Fibroblast of the aortic adventitia (primary cell): ENCODE data around the gene UCHL5. TPM values are rescaled to one million over a fixed set of nuclear protein-coding genes. Genes with fewer than 3 reads are reported as not detected.
"Not testable (repeated sequence)": the region's sequence is repeated elsewhere in the genome, so short reads cannot be mapped to it uniquely, and the experiment has no call there.

Experiments used
- DNase-seq: peaks from one replicate; pipeline ENCODE4 v3.0.0-alpha.2; 2010; ENCODE audit warnings: low read depth
- H3K4me3 ChIP-seq: 2 replicates; pipeline ENCODE4 v1.5.1; 2011; ENCODE audit warnings: low read depth, mild to moderate bottlenecking, control low read depth, low read length, moderate library complexity
- total RNA-seq: library from RNA; depleted of rRNA; stranded (reverse); fragments of >200 nt; gene quantifications from 2 replicates; pipeline ENCODE4 v1.2.3, GENCODE V29; 2012; ENCODE audit warnings: low replicate concordance
- TF ChIP-seq, protein P1 (sequence below): IDR thresholded peaks from 2 replicates; pipeline ENCODE4 v1.5.1; 2011; ENCODE audit warnings: mild to moderate bottlenecking, low read length, control low read depth, inconsistent platforms; ENCODE audit not compliant: insufficient read depth

The UCHL5 gene
- total RNA-seq, 1 donor, result 35.6 TPM

DNA sequence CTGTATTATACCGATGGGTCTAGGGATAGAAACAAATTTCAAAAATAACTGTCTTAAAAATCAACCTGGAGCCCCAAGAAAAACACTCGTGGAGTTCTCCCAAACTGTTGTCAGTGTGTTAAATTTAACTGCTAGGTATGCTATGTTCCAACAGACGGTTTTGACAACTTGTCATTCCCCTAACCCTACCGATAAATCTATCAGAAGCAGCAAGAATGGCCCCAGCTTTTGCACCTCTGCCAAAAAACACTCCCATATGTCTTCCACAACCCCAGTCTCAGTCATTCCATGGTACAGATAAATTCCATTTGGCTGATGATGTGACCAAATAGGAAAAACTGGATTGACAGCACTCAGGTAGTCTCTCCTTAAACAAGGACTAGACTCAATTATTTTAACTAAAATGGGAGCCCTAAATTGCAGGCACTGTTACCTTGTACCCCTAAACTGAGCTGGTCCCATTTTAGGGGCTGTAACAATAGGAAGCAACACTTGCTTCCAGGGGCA, 4.9 kb downstream of the UCHL5 start:
- TF ChIP-seq, protein P1, sequence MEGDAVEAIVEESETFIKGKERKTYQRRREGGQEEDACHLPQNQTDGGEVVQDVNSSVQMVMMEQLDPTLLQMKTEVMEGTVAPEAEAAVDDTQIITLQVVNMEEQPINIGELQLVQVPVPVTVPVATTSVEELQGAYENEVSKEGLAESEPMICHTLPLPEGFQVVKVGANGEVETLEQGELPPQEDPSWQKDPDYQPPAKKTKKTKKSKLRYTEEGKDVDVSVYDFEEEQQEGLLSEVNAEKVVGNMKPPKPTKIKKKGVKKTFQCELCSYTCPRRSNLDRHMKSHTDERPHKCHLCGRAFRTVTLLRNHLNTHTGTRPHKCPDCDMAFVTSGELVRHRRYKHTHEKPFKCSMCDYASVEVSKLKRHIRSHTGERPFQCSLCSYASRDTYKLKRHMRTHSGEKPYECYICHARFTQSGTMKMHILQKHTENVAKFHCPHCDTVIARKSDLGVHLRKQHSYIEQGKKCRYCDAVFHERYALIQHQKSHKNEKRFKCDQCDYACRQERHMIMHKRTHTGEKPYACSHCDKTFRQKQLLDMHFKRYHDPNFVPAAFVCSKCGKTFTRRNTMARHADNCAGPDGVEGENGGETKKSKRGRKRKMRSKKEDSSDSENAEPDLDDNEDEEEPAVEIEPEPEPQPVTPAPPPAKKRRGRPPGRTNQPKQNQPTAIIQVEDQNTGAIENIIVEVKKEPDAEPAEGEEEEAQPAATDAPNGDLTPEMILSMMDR, result no peak
- H3K4me3 ChIP-seq, result no peak overlapping the region
- DNase-seq, result no peak

DNA sequence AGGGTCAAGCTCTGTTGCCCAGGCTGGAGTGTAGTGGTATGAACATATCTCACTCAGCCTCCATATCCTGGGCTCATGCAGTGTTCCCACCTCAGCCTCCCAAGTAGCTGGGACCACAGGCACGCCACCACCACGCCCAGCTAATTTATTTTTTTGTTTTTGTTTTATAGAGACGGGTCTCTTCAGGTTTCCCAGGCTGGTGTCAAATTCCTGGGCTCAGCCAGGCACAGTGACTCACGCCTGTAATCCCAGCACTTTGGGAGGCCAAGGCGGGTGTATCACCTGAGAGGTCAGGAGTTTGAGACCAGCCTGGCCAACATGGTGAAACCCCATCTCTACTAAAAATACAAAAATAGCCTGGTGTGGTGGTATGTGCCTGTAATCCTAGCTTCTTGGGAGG, 10.2 kb downstream of the UCHL5 start:
- H3K4me3 ChIP-seq, DNase-seq: not testable (repeated sequence)

DNA sequence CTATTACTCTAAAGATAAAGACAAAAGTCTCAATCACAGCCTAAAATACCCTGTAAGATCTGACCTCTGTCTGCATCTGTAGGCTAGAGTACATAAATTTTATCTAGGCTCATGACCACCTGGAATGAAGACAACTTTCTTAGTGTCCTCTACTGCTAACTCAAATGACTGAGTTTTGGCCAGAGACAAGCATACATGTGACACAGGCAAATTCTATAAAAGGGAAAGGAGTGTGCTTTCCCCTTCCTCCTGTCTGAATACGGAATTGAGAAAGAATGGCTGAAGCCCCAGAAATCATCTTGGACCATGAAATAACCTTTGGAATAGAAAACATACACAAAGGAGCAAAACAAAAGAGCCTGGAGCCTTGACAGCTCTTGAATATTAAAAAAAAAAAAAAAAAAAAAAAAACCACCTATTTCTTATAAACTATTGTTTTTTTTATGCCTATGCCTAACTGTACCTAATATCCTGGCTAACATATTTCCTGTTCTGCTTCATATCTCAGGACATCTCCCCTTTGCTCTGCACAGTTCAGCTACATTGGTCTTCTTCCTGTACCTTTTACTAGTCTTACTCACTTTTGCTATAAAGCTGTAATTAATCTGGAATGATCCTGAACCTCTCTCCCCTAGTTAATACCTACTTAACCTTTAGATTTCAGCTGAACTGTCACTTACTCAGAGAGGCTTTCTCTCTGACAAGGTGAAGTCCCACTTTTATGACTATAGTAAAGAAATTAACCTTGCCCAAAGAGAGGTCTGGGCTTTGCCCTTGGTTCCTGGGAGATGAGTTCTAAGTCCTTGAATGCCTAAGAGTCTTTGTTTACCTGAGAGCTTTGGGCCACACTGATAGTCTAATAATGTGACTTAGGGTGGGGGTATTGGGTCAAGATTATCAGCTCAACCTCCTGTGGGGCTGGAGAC, 16.1 kb downstream of the UCHL5 start:
- no peak overlapping the region for H3K4me3 ChIP-seq
- TF ChIP-seq, protein P1, result no peak
- DNase-seq, result no peak

DNA sequence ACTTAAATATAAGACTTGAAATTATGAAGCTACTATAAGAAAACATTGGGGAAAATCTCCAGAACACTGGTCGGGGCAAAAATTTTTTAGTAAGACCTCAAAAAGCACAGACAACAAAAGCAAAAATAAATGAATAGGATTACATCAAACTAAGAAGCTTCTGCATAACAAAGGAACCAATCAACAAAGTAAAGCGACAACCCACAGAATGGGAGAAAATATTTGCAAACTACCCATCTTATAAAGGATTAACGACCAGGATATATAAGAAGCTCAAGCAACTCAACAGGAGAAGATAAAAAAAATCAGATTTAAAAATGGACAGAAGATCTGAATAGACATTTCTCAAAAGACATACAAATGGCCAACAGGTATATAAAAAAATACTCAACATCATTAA, 19.1 kb downstream of the UCHL5 start:
- H3K4me3 ChIP-seq, result no peak overlapping the region
- no peak for DNase-seq
- TF ChIP-seq, protein P1, result no peak

DNA sequence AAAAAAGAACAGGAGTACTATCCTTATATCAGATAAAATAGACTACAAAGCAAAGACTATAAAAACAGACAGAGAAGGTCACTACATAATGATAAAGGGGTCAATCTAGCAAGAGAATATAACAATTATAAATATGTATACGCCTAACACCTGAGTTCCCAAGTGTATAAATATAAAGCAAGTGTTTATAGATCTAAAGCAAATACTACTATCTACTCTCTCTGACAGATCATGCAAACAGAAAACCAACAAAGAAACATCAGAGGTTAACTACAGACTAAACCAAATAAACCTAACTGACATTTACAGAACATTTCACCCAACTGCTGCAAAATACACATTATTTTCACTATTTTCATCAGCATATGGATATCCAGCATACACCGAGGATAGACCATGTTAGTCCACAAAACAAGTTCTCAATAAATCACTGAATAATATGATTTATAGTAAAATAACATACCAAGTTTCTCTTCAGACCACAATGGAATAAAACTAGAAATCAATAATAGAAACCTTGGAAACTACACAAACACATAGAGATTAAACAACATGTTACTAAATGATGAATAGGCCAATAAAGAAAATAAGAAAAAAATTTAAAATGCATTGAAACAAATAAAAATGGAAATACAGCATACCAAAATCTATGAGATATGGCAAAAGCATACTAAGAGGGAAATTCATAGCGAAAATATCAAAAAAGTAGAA, 22.7 kb downstream of the UCHL5 start:
- DNase-seq, result no peak
- TF ChIP-seq, protein P1, result no peak
- no peak overlapping the region for H3K4me3 ChIP-seq

DNA sequence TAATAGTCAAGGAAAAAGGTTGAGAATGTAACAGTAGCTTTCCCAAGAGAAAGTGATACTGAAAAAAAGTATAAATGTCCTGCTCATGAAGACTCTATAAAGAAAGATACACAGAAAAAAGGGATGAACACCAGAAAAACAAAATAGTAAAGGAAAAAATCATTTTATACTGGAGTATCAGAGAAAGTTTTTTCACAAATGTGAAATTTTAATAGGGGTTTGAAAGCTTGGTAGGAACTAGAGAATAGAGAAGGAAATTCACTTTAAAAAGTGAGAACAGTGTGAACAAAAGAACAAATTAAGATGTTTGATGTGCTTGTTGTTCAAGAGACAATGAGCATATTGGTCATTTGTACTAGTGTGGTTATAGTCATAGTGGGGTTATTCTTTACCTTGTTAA, 25.6 kb downstream of the UCHL5 start:
- no peak overlapping the region for H3K4me3 ChIP-seq
- DNase-seq, result no peak
- TF ChIP-seq, protein P1, result no peak

DNA sequence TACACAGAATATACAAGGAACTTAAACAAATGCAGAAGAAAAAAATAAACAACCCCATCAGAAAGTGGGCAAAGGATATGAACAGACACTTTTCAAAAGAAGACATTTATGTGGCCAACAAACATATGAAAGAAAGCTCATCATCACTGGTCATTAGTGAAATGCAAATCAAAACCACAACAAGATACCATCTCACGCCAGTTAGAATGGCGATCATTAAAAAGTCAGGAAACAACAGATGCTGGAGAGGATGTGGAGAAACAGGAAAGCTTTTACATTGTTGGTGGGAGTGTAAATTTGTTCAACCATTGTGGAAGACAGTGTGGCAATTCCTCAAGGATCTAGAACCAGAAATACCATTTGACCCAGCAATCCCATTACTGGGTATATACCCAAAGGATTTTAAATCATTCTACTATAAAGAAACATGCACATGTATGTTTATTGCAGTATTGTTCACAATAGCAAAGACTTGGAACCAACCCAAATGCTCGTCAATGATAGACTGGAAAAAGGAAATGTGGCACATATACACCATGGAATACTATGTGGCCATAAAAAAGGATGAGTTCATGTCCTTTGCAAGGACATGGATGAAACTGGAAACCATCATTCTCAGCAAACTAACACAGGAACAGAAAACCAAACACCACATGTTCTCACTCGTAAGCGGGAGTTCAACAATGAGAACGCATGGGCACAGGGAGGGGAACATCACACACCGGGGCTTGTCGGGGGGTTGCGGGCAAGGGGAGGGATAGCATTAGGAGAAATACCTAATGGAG, 26.3 kb downstream of the UCHL5 start:
- not testable (repeated sequence) for H3K4me3 ChIP-seq, DNase-seq
